Esophagus muscularis mucosa (tissue), 3 donors: Measurements from ENCODE around the gene ZBTB3.

Experiments
- POLR2A ChIP-seq: fragments of 450-650 bp; IDR thresholded peaks from one replicate; pipeline ENCODE4 v1.6.1; 2017; ENCODE audit warnings: antibody characterized with exemption, moderate library complexity, mild to moderate bottlenecking, low read depth
- TF ChIP-seq, protein P1 (sequence below), 3 experiments: fragments of 200-600 bp in 2 of 3; fragments of 450-650 bp in 1 of 3; sonication (generic) in 2 of 3; IDR thresholded peaks; one replicate each; pipeline ENCODE4 v1.5.1; 2017 to 2019; ENCODE audit warnings: antibody characterized with exemption in 3 of 3, mild to moderate bottlenecking in 2 of 3, moderate library complexity in 1 of 3

DNA sequence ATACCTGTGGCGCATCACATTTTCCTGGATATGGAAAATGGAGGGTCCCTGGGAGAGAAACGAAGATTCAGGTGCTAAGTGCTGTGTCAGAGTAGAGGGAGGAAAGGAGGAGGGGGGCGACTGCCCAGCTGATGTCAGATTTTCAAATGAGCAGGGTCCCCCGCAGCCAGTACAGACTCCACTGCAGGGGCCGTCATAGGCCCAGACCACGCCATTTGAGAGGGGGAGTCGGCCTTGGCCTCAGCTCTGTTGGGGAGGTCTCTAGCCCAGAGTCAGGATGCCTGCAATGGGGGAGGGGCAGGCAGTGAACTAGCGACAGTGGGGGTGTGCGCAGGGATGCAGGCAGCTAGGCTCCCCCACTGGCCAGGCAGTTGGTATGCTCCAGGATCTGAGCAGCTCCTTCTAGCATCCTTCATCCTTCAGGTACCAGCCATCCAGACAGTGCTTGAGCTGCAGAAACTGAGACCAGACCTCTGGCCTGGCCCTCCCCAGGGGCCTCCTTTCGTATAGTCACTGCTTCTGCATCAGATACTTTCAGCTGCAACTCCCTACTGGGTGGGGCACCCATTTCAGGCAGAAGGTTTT lies 46.6 kb downstream of the ZBTB3 start, which contains the start of the genes BSCL2 and GNG3:
- TF ChIP-seq, protein P1, sequence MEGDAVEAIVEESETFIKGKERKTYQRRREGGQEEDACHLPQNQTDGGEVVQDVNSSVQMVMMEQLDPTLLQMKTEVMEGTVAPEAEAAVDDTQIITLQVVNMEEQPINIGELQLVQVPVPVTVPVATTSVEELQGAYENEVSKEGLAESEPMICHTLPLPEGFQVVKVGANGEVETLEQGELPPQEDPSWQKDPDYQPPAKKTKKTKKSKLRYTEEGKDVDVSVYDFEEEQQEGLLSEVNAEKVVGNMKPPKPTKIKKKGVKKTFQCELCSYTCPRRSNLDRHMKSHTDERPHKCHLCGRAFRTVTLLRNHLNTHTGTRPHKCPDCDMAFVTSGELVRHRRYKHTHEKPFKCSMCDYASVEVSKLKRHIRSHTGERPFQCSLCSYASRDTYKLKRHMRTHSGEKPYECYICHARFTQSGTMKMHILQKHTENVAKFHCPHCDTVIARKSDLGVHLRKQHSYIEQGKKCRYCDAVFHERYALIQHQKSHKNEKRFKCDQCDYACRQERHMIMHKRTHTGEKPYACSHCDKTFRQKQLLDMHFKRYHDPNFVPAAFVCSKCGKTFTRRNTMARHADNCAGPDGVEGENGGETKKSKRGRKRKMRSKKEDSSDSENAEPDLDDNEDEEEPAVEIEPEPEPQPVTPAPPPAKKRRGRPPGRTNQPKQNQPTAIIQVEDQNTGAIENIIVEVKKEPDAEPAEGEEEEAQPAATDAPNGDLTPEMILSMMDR (IDR thresholded peaks at IDR 0.05): no peak
- TF ChIP-seq POLR2A: no peak
